B cell (primary cell): ENCODE data around the gene LDB3.

Experiments used
- EZH2 ChIP-seq: IDR thresholded peaks from 2 replicates; pipeline ENCODE4 v1.6.1; 2012; ENCODE audit warnings: borderline replicate concordance, low read depth, mild to moderate bottlenecking, moderate library complexity, low read length; ENCODE audit not compliant: insufficient read depth, poor library complexity, severe bottlenecking
- TF ChIP-seq, protein P1 (sequence below): fragments of 200-600 bp; IDR thresholded peaks from one replicate; pipeline ENCODE4 v1.8.0; 2022; ENCODE audit warnings: antibody characterized with exemption, mild to moderate bottlenecking

DNA sequence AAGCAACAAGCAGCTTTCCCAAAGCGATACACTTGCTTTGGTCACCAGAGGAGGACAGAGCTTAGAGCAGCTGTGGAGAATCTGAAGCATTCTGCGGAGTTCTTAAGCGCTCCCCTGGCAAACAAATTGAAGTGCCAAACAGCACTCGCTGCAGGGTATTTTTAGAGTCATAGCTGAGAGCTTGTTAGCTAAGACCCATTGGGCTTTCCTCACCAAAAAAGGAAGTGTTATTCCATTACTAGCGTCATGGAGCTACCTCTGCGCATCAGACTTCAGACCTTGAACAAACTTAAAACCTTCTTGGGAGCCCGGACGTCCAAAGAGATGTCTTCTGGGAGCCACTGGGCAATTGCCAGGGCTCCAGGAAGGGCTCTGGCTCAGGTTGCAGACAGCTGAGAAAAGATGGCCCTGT, 65.0 kb downstream of the LDB3 start:
- TF ChIP-seq, protein P1, sequence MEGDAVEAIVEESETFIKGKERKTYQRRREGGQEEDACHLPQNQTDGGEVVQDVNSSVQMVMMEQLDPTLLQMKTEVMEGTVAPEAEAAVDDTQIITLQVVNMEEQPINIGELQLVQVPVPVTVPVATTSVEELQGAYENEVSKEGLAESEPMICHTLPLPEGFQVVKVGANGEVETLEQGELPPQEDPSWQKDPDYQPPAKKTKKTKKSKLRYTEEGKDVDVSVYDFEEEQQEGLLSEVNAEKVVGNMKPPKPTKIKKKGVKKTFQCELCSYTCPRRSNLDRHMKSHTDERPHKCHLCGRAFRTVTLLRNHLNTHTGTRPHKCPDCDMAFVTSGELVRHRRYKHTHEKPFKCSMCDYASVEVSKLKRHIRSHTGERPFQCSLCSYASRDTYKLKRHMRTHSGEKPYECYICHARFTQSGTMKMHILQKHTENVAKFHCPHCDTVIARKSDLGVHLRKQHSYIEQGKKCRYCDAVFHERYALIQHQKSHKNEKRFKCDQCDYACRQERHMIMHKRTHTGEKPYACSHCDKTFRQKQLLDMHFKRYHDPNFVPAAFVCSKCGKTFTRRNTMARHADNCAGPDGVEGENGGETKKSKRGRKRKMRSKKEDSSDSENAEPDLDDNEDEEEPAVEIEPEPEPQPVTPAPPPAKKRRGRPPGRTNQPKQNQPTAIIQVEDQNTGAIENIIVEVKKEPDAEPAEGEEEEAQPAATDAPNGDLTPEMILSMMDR, result no peak
- TF ChIP-seq EZH2, result no peak
